GM20431 (cell line): ENCODE results near the gene KCNQ4.

Experiments used
- in situ Hi-C: fragments of 300-500 bp; cut with MseI, MboI; formaldehyde crosslinking; loops from one replicate; pipeline ENCODE4 v1.15.0; 2020; ENCODE audit warnings: low sequenced_read_pairs; ENCODE audit not compliant: unreplicated experiment

KCNQ4 gene

DNA sequence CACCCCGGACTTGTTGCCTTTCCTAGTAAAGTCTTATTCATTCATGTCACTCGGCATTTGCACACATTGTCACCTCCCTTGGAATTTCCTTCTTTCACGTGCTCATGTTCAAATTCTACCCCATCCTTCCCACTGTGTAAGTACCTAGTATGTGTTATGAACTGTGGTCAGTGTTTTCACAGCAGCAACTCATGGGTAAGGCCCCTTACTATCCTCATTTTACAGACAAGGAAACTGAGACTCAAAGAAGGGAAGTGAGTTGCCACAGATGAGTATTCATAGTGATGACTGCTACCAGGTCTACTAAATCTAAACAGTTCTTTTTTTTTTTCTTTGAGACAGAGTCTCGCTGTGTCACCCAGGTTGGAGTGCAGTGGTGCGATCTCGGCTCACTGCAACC is 68.1 kb downstream of the KCNQ4 start:
- in situ Hi-C loops, result no loop called here

- in situ Hi-C loops, result no loop called here
Observed at GRCh38 chr1:40853113-40853884, 69.7 kb downstream of the KCNQ4 start.

DNA sequence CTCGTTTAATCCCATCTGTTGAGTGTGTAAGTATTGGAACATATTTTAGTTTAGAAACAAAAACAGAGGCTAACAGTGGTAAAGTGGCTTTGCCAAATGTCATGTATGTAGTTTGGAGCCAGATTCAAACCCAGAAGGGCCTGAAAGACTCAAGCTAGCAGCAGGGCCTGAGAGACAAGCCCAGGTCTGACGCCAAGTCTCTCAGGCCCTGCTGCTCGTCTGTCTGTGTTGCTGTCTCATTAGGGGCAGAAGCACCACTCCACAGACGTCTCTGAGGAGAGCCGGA is 70.2 kb downstream of the KCNQ4 start:
- in situ Hi-C loops, result no loop called here

GRCh38 chr1:40855513-40855912 is 71.9 kb downstream of the KCNQ4 start:
- in situ Hi-C loops, result no loop called here

- in situ Hi-C loops, result no loop called here
Observed at GRCh38 chr1:40856116-40856515, 72.5 kb downstream of the KCNQ4 start.

GRCh38 chr1:40856656-40857302 is 73.2 kb downstream of the KCNQ4 start:
- in situ Hi-C loops, result no loop called here

DNA sequence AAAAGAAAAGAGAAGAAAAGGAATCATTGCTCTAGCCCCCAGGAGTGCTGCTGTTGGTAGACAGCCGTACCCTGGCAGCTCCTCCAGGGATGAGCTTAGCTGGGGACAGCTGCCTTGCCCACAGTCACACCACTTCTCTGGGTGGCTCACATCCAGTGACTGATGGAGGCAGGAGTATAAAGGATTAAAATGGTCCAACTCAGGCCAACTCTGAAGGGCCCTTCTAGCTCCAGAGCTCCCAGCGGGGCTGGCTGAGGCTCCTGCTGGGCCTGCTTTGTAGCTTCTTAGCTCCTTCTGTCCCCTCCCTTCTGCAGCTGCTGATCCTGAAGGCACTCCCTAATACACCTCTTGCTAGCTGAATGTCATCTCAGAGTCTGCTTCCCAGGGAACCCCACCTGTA is 74.2 kb downstream of the KCNQ4 start:
- in situ Hi-C loops, result no loop called here

DNA sequence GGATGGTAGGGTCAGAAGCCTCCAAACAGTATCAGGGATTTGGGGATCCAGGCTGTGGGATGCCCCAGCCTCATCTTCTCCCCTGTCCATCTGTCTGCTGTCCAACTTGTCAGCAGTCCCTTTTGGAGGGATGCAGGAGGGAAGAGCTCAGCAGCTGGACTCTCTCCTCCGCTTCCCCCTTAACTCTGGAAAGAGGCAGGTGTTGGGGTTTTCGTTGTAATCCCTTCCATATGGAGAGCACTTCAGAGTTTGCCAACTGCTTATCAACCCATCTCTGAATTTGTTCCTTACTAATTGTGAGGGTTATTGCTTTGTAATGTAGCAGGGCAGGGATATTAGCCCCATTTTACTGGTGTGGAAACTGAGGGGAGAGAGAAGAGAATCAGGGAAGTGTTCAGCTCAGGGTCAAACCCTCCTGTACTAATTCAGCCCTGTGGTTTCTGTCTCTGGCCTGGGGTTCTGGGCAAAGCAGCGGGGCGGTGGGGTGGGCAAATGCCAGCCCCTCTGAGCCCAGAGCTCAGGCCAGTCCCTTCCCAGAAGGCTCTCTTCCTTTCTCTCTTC is 75.3 kb downstream of the KCNQ4 start:
- in situ Hi-C loops, result no loop called here

- in situ Hi-C loops, result no loop called here
Observed at GRCh38 chr1:40860706-40861223, 77.2 kb downstream of the KCNQ4 start.

GRCh38 chr1:40861224-40862003 is 77.8 kb downstream of the KCNQ4 start:
- in situ Hi-C loops, result no loop called here

DNA sequence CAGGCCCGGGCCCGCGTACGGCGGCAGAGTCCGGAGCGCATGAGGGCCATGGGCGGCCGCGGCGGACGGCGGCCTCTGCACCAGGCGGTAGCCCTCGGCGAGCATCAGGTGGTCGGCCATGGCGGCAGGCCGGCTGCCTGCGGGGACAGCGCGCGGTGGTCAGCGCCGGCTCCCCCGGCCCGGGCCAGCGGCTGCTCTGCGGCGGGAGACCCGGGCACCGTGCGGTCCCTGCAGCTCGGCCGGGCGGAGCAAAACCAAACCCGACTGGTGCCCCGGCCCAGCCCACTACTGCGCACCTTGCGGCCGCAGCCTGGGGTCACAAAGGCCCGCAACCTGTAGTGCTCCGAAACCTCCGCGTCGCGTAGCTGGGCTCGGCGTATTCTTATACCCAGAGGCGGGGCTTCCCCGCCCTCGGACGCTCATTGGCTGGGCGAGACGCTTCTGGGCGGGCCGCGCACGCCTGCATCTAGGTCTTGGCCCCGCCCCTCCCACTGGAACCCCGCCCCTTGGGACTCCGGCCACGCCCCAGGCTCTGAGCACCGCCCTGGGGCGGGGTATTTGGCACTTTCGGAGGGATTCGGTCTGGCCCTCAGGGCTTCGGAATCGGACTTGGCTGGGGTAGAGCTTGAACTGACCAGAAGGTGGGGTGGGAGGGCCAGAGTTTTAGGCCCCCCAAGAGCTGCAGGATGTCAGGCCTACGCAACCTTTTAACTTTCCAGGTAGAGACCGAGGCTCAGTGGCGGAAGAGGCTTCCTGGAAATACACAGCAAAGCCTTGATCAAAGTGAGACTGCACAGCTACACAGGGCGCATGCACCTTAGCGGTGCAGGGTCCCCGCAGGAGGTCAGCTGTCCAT is 78.6 kb downstream of the KCNQ4 start, which contains the start of gene CITED4:
Gene CITED4, minus strand, starts transcription at position 356 of the 856 bp plus-strand sequence. Its CDS starts 236 bp downstream, at position 120.
- in situ Hi-C loops, result no loop called here

DNA sequence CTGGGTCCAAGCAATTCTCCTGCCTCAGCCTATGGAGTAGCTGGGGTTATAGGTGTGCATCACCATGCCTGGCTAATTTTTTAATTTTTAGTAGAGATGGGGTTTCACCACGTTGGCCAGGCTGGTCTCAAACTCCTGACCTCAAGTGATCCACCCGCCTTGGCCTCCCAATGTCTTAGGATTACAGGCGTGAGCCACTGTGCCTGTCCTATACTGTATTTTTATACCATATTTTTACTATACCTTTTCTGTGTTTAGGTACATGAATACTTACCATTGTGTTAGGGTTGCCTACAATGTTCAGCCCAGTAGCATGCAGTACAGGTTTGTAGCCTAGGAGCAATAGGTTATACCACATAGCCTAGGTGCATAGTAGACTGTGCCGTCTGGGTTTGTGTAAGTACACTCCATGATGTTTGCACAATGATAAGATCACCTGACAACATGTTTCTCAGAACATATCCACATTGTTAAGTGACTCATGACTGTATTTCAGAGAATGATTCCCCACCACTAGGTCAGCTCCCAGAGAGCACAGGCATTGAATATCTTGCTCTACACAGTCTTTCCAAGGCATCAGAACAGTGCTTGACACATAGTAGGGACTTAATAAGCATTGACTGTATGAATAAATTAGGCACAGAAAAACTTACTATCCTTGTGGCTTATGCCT is 84.6 kb downstream of the KCNQ4 start:
- in situ Hi-C loops, result no loop called here

DNA sequence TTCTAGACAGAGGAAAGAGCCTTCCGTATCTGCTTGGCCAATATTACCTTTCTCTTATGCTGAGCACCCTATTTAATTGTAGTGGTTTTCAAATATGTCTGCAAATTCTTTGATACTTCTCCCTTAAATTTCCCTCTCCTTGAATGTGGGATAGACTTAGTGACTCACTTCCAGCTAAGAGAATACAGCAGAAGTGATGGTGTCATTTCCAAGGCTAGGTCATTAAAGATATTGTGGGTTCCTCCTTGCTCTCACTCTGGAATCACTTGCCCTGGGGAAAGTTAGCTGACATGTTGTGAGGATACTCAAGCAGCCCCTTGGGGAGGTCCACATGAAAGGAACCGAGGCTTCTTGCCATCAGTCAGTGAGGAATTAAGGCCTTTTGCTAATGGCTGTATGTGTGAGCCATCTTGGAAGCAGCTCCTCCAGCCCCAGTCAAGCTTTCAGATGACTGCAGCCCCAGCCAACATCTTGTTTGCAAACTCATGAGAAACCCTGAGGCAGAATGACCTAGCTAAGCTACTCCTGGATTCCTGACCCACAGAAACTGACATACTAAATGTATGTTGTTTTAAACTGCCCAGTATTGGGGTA is 86.6 kb downstream of the KCNQ4 start:
- in situ Hi-C loops, result no loop called here

DNA sequence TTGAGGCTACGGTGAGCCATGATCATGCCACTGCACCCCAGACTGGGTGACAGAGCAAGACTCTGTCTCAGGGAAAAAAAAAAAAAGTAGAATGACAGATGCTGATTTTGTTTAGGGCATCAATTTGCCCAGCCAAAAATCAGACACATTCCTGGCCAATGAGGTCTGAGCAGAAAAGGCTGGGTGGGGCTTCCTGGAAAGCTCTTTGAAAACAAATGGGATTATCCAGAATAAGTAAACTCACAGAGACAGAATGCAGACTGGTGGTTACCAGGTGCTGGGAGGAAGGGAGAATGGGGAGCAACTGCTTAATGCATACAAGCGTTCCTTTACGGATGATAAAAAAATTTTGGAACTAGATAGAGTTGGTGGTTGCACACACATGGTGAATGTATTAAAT is 88.7 kb downstream of the KCNQ4 start:
- in situ Hi-C loops, result no loop called here

DNA sequence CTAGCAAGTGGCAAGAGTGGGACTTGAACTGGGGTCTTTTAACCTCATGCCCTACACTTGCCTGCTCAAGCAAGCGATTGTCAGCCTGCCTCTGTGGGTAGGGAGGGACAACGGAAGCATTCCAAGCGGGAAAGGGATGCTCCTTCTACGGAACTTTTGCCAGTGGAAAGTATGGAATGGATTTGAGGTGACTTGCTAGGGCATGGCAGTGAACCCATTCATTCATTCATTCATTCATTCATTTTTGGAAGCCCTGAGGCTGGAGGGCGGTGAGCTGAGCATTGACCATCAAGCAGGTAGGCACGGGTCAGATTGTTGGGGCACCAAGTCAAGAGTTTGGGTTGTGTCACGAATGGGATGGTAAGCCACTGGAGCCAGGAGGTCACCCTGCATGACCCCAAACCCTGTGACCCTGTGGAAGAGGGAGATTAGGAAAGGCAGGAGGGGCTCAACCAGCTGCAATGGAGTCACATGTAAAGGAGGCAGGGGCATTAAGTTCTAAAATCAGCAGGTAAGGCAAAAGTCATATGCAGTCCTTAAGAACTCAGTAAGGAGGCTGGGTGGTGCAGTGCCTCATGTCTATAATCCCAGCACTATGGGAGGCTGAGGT is 90.4 kb downstream of the KCNQ4 start:
- in situ Hi-C loops, result no loop called here

DNA sequence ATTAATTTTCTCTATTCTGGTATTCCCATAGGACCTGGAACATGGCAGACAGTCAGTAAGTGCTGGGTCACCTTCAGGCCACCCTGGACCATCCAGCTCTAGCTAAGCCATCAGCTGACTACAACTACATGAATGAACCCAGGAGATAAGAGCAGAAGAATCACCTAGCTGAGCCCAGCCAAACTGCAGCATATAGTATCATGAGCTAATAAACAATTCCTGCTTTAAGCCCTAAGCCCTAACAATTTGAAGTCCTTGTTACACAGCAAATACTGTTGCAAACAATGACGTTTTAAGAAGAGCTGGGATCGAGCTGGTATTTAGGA is 92.8 kb downstream of the KCNQ4 start:
- in situ Hi-C loops, result no loop called here

DNA sequence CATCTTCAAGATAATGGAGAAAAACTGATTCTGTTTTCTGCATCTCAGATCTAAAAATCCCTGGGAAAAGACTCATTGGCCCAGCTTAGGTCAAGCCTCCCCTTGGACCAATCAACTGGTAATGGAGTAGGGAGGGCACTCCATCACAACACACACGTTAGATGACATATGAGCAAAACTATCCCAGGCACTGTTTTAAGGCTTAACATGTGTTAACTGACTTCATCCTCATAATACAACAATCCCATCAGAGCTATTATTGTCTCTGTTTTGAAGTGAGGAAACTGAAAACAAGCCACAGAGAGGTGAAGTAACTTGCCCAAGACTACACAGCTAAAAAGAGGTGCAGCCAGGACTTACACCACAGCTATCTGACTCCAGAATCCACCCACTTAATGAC is 93.3 kb downstream of the KCNQ4 start:
- in situ Hi-C loops, result no loop called here

DNA sequence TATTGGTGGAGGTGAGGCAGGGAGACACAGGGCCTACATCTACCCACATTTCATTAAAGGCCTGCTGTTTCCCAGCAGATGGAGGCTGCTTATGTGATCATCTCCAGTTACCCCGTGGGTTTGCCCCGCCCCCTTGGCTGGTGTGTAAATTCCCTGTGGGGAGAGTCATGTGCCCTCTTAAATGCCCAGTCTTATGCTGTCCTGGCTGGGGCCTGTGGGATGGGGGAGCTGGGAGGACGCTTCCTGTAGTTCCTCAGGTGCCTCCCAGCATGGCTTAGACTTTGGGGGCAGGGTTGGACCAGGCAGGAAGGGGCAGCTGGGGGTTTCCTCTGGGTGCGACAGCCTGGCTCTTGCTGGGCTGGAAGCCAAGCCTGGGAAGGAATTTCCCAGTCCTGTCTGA is 94.1 kb downstream of the KCNQ4 start:
- in situ Hi-C loops, result no loop called here

DNA sequence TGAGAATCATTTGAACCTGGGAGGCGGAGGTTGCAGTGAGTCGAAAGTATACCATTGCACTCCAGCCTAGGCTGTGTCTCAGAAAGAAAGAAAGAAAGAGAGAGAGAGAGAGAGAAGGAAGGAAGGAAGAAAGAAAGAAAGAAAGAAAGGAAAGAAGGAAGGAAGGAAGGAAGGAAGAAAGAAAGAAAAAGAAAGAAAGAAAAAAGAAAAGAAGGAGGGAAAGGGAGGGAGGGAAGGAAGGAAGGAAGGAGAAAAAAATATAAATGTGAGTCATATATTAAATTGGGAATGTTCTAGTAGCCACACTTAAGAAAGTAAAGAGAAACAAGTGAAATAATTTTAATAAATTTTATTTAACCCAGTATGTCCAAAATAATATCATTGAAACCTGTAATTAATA is 95.3 kb downstream of the KCNQ4 start:
- in situ Hi-C loops, result no loop called here
